Effector CD4-positive, alpha-beta T cell (primary cell): ENCODE results near the gene EDEM1.

Experiments
- DNase-seq: peaks from one replicate; pipeline ENCODE4 v3.0.0-alpha.2; 2020

The EDEM1 gene

DNA sequence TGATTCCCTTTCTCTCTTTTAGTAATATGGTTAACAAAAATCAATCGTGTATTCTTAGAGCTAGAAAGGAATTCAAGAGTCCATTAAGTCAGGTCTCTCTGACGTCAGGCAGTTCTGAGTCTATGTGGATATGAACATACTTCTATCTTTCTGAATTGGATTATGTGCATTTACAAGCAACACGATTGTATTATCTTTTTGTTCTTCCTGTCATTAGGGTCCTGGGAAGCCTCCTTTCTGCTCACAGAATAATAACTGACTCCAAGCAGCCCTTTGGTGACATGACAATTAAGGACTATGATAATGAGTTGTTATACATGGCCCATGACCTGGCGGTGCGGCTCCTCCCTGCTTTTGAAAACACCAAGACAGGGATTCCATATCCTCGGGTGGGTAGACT is 14.0 kb downstream of the EDEM1 start:
- DNase-seq, result no peak

DNA sequence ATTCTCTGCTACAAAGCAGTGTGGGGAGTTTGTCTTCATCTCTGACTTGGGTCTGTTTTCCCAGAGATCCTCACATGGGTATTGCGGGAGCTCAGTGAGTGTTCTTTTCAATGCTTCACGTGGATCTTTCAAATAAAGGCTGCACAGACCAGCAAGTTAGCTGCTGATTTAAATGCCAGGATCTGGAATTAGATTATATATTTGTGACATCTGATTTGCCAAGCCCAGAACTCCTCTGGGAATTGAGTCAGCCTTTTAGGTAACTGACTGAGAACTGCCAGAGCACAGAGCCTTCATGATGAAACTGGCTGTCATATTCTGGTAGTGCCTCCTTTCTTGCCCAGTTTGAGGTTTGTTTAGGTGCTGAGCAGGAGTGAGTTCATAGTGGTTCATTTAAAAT is 14.7 kb downstream of the EDEM1 start:
- no peak for DNase-seq

DNA sequence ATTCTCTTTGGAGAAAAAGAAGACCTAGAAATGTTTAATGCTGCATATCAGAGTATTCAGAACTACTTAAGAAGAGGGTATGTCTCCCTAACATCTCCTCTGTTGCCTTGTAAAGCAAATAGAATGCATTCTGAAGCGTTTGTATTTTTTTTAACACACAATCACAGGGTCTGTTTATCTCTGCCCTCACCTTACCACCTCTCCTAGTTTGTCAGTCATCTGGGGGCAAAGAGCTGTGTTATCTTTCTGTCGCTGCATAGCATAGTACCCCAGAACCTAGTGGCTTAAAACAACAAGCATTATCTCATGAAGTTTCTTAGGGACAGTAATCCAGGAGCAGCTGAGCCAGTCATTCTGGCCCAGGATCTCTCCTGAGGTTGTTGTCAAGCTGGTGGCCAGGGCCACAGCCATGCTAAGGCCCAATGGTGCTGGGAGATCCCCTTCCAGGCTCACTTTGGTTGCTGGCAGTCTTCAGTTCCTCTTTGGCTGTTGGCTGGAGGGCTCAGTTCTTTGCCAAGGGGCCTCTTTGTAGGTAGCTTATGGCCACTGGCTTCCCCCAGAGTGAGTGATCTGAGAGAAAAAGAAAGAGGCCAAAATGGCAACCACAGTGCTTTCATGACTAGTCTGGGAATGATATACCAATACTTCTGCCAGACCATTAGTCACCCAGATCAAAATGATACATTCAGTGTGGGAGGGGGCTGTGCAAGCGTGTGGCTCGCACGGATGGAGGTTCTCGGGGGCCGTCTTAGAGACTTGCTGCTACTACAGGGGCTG is 17.8 kb downstream of the EDEM1 start:
- DNase-seq, result no peak

DNA sequence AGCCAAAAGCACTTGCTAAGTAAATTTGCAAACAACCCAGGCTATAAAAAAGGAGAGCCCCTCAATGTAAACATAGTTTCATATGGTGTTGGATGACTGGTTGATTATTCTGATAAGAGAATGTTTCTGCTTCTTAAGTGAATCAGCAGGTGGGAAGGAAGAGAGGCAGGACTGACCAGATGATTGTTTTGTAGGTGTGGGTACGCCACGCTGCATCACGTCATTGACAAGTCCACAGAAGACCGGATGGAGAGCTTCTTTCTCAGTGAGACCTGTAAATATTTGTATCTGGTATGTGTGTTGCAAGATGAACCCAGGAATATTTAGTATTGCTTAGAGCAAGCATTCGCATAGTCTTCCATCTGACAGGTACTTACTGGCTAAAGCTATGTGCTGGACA is 23.4 kb downstream of the EDEM1 start:
- no peak for DNase-seq

DNA sequence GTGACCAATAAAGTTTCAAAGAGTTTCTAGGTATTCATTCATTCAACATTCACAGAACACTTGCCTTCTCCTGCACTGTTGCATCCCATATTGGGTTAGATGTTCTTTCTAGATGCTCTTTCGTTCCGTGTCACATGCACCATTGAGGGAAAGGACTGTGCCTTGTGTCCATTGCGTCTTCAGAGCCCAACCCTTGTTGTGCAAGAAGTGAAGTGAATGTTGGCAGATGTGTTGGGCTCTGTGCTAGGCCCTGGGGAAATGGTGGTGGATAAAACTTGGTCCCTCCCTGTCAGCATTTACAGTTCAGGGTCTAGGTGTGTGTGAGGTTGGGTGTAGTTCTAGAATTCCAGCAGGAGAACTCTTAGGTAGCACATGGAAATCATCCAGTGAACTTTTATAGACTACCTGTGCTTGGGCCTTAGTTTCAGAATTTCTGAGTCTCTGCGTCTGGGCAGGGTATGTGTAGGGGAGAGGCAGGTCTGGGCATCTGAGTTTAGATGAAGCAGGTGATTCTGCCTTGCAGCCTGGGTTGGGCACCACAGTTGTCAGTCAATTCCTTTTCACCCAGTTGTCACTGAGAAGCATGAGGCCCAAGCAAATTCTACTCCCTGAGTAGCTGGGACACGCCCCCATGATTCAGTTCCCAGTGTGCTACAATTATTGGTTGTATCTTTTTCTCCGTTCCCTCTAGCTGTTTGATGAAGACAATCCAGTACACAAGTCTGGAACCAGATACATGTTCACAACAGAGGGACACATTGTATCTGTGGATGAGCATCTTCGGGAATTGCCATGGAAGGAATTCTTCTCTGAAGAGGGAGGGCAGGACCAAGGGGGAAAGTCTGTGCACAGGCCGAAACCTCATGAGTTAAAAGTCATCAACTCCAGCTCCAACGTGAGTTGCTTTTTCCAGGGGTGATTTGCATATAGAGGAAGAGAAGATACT is 25.4 kb downstream of the EDEM1 start:
- no peak for DNase-seq

DNA sequence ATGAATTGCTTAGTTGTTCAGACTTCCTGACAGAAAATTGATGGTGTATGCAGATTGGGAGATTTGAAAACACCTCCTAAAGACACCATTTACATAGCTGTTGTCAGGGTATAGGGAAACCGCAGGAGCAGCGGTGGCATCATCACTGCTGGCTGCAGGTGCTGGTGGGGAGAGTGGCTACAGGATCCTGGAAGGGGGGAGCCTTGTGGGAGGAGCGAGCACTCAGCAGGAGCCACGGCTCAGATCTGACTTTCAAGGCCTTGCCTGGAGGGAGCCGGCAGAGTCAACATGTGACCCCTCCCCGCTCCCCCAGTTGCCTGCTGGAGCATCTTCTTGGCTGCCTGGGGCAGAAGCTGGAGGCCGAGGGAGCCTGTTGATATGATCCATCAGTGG is 26.1 kb downstream of the EDEM1 start:
- no peak for DNase-seq

DNA sequence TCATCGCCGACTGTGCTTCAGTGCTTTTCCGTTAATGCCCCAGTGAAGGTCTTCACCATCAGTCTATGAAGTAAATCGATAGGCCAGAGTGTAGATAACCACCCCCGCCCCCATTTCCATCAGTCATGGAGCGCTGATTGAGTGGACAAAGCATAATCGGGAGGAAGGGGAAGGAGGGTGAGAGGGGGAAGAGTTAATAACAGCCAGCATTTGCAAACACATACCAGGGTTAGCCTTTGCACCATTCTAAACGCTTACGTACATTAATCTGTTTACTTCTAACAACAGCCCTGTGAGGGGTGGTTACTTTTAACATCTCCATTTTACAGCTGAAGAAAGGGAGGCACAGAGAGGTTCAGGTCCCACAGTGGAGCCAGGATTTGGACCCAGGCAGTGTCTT is 26.8 kb downstream of the EDEM1 start:
- no peak for DNase-seq

DNA sequence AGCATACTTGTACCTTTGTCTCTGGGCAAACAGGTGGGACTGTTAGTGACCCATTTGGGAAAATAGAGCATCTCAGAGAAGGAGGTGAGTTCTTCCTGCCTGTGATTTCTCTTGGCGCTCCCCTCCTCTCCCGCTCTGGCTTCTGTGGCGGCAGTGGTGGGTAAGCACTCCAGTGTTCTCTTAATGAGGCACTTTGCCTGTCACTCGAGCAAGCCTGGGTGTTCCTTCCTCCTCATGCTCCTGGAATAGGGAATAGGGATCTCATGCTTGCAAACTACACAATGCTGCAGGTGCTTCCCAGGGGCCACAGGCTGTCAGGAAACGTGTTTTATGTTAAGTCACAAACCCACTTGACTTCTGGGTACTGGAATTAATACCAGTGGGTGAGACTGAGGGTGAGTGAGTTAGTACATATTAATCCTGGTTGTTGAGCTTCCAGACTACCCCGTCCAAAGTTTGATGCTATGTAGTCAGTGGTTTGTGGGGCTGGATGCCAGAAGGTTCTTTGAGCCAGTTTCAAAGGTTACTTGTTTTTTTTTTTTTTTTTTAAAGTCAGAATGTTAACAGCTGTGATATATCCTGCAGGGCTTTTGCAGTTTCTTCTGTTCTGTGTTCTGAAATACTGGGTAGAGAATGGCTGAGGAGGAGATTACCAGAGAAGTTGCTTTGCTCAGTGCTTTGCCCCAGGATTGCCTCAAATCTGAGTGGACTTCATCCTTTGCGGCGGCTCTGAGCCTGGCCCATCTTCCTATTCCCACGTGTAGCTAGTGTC is 30.5 kb downstream of the EDEM1 start:
- no peak for DNase-seq

DNA sequence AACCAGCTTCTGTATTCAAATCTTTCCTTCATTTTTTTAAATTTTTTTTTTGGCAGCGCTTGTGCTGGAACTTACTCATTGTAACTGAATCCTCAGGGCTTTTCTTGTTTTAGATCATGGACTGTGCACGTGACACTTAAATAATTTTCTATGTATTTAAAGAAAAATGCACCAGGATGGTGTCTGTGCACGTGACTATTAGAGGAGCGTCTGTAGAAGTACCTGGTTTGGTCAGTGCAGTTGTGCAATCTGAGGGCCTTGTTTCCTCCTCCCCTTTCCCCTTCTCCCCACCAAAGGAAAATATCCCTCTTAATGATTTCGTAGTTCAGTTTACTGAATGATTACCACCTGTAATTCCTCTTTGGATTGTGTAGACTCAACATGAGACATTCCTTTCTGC is 31.3 kb downstream of the EDEM1 start:
- no peak for DNase-seq

DNA sequence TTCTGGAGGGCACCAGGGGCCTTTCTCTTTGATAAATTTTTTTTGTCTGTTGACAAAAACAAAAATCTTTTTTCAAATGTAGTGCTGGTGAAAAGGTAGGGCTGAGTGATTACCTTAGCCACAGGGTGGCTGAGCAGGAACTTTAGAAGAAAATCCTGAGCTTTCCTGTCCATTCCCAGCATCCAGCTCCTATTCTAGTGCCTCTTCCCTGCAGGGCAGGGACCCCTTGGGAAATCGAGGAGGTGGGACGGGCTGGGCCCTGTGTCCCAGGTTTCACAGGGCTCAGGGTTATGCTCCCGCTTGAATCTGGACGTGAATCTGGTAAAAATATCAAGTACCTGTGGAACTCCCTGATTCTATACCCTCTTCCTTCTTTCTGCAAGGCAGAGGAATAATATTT is 31.7 kb downstream of the EDEM1 start:
- no peak for DNase-seq

DNA sequence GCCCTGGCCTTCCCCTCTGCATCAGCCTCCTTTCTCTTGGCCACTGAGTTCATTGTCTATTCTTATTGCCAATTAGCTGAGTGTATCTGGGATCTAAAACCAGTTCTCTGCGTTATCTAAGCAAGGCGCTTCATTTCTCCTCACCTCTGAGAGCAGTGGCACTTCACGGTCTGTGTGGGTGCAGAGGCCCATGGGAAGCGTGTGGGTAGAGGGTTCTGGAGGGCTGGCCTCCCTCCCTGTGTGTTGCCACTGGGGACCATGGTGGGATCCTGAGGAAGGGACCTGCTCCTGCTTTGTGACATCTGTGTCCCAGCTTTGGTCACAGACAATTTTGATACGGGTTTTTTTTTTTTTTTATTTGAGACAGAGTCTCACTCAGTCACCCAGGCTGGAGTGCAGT is 32.7 kb downstream of the EDEM1 start:
- DNase-seq, result no peak

DNA sequence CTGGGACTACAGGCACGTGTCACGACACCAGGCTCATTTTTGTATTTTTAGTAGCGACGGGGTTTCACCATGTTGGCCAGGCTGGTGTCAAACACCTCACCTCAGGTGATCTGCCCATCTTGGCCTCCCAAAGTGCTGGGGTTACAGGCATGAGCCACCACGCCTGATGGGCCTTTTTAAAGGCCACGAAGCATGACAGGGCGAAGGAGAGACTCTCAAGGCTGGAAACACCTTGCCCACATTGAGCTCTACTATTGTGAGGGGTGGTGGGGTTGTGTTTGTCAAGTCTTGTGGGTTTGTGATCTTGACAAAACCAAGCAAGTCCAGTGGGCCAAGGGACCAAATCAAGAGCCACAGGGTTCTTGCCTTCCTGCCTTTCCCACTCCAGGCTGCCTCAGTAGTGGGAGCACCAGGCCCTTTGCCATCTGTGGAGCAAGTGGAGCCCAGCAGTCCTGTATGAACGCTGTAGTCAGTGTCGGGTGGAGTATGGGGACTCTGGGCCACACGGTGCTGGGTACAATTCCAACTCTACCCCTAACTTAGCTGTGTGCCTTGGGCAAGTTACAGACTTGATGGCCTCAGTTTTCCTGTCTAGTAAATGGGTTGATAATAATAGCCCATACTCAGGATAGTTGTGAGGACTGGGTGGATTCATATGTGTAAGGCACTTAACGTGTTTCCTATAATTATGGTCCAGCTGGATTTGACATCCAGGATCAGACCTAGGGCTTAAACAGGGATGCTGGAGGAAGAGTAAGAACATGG is 33.3 kb downstream of the EDEM1 start:
- DNase-seq, result no peak

DNA sequence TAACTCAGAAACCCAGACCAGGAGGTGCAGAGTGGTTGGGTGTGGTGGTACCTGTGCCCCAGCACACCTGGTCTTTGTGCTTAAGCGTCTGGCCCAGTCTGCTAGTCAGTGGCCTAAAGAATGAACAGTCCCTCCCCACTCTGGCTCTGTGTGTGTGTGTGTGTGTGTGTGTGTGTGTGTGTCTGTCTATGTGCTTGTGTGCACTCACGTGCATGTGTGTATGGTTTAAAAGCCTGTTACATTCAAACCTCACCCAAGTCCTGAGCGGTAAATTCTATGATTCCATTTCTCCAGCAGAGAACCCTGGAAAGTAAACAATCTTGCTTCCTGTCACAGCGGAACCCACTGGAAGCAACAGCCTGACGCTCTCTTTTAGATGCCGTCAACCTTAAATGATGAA is 34.2 kb downstream of the EDEM1 start:
- DNase-seq, result no peak

DNA sequence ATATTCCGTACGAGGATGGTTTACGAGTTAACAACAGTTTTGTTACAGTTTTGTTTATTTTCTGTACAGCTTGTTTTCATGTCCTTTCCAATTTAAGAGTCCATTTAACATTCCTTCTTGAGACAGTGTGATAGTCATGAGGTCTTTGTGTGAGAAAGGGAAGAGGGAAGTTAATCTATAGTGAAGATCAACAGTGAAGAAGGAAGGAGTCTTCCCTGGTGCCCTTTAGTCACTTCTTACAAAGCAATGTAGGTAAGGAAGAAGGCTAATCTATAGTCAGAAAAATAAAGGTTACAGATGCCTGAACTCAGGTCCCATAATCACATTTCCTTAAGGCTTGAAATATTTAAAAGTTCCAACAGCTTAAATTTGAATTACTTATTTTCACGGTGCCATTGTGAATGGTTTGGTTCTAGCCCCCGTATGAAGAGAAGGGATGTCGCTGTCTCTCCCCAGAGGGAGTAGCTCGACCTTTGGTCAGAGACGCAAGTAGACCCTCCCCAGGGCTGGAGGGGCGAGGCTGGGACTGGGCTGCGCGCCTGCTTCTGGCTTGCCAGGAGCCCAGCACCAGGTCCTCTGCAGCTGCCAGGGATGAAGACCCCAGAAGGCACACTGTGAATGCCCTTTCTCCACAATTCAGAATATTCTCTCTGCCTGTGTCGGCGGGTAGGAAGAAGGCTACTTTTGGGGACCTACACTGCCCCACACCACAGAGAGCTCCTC is 34.9 kb downstream of the EDEM1 start:
- no peak for DNase-seq

DNA sequence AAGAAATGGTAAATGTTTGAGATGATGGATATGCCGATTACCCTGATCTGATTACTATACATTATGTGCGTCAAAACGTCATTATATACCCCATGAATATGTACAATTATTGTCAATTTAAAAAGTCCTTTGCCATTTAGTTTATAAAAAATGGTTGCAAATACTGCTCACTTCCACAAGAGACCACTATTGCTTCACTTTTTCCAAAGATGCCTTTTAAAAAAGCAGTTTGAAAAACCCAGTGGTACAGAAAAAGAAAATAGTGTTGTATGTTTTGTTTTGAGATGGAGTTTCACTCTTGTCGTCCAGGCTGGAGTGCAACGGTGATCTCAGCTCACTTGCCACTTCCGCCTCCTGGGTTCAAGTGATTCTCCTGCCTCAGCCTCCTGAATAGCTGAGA is 39.3 kb downstream of the EDEM1 start:
- DNase-seq, result no peak

DNA sequence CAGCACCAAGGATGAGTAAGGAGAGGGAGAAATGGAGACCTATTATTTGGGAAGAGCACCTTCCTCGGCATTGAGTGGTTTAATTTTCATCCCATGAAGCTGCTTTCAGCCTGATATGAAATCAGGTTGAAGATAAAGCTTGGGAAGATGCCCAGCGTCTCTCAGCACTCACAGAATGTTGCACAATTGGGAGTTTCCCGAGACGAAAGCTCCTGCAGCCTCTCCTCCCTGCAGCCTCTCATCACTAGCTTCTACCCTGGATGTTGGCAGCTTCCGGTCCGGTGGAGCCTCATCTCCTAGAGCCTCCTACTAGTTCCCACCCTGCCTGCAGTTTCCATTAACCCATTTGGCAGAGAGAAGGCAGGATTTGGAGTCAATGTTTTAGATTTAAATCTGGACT is 40.3 kb downstream of the EDEM1 start:
- no peak for DNase-seq

DNA sequence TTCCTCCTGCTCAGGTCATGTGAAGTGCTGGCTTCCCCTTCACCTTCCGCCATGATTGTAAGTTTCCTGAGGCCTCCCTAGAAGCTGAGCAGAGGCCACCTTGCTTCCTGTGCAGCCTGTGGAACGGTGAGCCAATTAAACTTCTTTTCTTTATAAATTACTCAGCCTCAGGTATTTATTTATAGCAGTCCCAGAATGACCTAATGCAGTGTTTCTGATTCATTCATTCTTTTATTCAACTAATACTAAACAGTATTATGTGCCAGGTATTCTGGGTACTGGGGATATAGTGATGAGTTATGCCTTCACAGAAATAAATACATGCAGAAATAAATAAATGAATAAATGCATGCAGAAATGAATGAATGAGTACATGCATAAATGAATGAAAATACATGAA is 41.9 kb downstream of the EDEM1 start:
- DNase-seq, result no peak

DNA sequence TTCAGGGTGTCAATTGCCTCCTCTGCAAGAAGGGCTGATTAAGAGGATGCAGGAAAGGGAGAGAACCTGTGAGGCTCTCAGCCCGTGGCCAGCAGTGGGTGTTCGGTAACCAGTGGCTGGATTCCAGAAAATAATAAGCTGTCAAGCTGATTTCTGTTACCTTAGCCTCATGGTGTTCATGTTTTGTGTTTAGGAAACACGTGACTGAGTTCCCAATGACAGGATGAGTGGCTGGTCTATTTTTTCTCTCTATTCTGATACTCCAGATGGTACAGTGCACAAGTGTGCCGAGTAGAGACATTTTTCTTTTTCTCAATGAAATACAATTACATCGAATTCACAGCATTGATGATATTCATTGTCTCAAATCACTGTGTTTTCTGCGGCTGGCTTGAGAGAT is 43.6 kb downstream of the EDEM1 start:
- DNase-seq, result no peak

DNA sequence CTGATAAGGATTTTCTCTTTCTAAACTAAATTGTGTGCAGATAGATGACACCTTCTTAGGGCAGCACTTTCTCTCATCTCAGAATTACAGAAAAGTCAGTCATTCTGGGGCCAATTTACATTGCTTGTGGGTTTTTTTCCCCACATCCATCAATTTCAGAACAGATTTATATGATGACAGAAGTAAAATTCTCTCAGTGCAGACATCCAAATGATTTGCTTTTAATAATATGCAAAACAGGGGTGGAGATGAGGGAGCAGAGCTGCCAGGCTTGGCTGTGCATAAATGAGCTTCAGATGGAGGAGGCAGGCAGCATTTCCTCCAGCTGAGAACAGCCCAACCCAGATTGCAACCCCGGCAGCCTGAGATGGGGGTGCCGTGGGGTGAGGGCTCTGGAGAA is 44.0 kb downstream of the EDEM1 start:
- no peak for DNase-seq

DNA sequence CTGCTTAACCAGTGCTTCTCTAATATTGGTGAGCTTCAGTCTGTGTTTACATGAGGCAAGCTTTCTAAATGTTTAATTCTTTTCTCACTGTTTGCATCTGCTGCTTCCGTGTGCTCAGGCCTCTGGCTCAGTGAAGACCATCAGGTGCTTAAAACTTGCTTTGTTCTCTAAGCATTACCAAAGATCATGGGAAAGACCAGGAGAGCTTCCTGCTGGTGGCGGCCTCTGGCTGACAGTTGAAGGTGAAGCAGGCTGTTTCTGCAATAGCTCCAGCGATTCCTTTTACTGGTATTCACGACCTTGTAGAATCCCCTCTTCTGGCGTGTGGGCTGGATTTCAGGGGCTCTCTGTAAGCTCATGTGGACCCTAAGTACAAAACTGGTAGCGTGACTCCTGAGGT is 45.1 kb downstream of the EDEM1 start:
- no peak for DNase-seq

DNA sequence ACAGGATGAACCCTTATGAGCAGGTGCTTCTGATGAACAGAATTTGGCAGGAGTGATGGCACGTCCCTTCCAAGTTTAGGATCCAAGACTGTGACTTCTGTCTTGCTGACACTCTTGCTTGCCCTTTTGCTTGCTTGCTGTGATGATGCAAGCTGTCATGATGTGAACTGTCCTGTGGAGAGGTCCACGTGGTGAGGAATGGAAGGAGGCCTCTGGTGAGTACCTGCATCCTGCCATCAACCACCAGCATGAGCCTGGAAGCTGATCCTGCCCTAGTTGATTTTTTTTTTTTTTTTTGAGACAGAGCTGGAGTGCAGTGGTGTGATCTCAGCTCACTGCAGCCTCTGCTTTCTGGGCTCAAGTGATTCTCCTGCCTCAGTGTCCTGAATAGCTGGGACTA is 45.5 kb downstream of the EDEM1 start:
- DNase-seq, result no peak

DNA sequence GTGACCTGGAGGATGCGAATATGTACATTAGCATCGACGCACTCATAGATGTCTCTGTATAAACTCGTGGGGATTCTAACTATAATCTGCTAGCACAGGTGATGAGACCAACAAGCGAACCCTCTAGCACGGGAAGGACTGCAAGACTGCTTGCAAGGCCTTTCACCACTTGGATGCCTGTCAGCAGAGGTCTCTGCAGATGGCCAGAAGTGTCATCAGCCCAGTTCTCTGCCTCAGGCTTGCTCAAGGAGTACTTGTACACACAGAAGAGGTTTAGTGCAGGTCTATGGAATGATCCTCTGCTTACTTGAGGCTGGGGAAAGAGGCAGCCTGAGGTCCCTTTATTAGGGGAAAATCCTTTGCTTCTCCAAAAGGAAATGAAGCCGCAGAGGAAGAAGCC is 48.1 kb downstream of the EDEM1 start:
- no peak for DNase-seq
